H1 (cell line): ENCODE results near the gene PTPRJ.

ENCODE experiments used
- CBX5 ChIP-seq: fragments of 300-800, 300-1000 bp; sonication (generic); IDR thresholded peaks from 2 replicates; pipeline ENCODE4 v1.7.1; 2016; ENCODE audit warnings: antibody characterized with exemption, low read length, low read depth
- CBX8 ChIP-seq: fragments of 300-800, 300-1000 bp; sonication (generic); IDR thresholded peaks from 2 replicates; pipeline ENCODE4 v1.7.1; 2016; ENCODE audit warnings: low read depth, low read length, borderline replicate concordance
- CHD2 ChIP-seq: IDR thresholded peaks from 2 replicates; pipeline ENCODE4 v1.6.1; 2012; ENCODE audit warnings: low read length, improper control_type of control experiment
- CTCF ChIP-seq, 3 experiments: IDR thresholded peaks; 1 replicate in 2 of 3; 2 replicates in 1 of 3; pipeline versions ENCODE4 v1.5.1 to v1.6.1; 2011; ENCODE audit warnings: low read length in 3 of 3, mild to moderate bottlenecking in 3 of 3, inconsistent platforms in 2 of 3, low read depth in 1 of 3, moderate library complexity in 1 of 3; ENCODE audit not compliant: insufficient read depth in 1 of 3; ENCODE audit errors: control extremely low read depth in 1 of 3
- EZH2 ChIP-seq: fragments of 200-600 bp; sonication (generic); IDR thresholded peaks from 2 replicates; pipeline ENCODE4 v1.7.1; 2012; ENCODE audit warnings: low read depth, mild to moderate bottlenecking, moderate library complexity, low read length, inconsistent platforms; ENCODE audit not compliant: severe bottlenecking
- KDM1A ChIP-seq: fragments of 200-600, 300-600 bp; sonication (generic); IDR thresholded peaks from 2 replicates; pipeline ENCODE4 v1.7.1; 2016; ENCODE audit warnings: mild to moderate bottlenecking, low read length, borderline replicate concordance
- KDM5A ChIP-seq: fragments of 200-600 bp; IDR thresholded peaks from 2 replicates; pipeline ENCODE4 v1.7.1; 2012; ENCODE audit warnings: mild to moderate bottlenecking, low read length, inconsistent platforms, mixed read lengths
- MAFK ChIP-seq: IDR thresholded peaks from 2 replicates; pipeline ENCODE4 v1.6.1; 2012; ENCODE audit warnings: low read depth, mild to moderate bottlenecking, improper control_type of control experiment, low read length
- POLR2A ChIP-seq, 2 experiments: IDR thresholded peaks; 1 replicate in 1 of 2; 2 replicates in 1 of 2; pipeline ENCODE4 v1.6.1; 2011; ENCODE audit warnings: low read depth in 2 of 2, low read length in 2 of 2, mild to moderate bottlenecking in 2 of 2; ENCODE audit errors: control extremely low read depth in 1 of 2
- POLR2AphosphoS5 ChIP-seq: IDR thresholded peaks from 2 replicates; pipeline ENCODE4 v1.6.1; 2011; ENCODE audit warnings: low read depth, low read length
- RAD21 ChIP-seq, 2 experiments: IDR thresholded peaks in 1 of 2; conservative IDR thresholded peaks in 1 of 2; 2 replicates each; pipeline ENCODE4 v1.6.1; 2011; ENCODE audit warnings: low read depth in 2 of 2, low read length in 2 of 2, improper control_type of control experiment in 1 of 2, inconsistent platforms in 1 of 2, mild to moderate bottlenecking in 1 of 2, moderate library complexity in 1 of 2
- YY1 ChIP-seq: IDR thresholded peaks from 2 replicates; pipeline ENCODE4 v1.6.1; 2011; ENCODE audit warnings: low read depth, mild to moderate bottlenecking, low read length
- TF ChIP-seq, protein P1 (sequence below): IDR thresholded peaks from 2 replicates; pipeline ENCODE4 v1.6.1; 2012; ENCODE audit warnings: low read length, inconsistent platforms

GRCh38 chr11:48109046-48109666 lies 128.8 kb downstream of the PTPRJ start:
- TF ChIP-seq EZH2 (no peak), POLR2A (IDR thresholded peaks at IDR 0.05; ENCODE audit: control extremely low read depth in 1 of 2, low read depth in 2 of 2, low read length in 2 of 2) (no peak), KDM1A (no peak), YY1 (no peak), CTCF (IDR thresholded peaks at IDR 0.05; ENCODE audit: control extremely low read depth in 1 of 3, insufficient read depth in 1 of 3, low read depth in 1 of 3, low read length in 3 of 3) (peak in 1 of 3 experiments; percentile 24; a peak in 2 of 4 replicates), POLR2AphosphoS5 (no peak), CHD2 (no peak), KDM5A (no peak), CBX5 (no peak), RAD21 (IDR thresholded peaks at IDR 0.05 in 1 of 2, conservative IDR thresholded peaks at IDR 0.05 in 1 of 2; ENCODE audit: low read depth in 2 of 2, low read length in 2 of 2) (peak; percentile 24 to 34), CBX8 (no peak), MAFK (no peak)
- TF ChIP-seq, protein P1, sequence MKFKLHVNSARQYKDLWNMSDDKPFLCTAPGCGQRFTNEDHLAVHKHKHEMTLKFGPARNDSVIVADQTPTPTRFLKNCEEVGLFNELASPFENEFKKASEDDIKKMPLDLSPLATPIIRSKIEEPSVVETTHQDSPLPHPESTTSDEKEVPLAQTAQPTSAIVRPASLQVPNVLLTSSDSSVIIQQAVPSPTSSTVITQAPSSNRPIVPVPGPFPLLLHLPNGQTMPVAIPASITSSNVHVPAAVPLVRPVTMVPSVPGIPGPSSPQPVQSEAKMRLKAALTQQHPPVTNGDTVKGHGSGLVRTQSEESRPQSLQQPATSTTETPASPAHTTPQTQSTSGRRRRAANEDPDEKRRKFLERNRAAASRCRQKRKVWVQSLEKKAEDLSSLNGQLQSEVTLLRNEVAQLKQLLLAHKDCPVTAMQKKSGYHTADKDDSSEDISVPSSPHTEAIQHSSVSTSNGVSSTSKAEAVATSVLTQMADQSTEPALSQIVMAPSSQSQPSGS: no peak
